Choroid plexus epithelial cell (primary cell): ENCODE measurements around the gene MRPL41.

Experiments
- DNase-seq: peaks from one replicate; pipeline ENCODE4 v3.0.0-alpha.2; 2010; ENCODE audit warnings: low read depth
- H3K4me3 ChIP-seq: 2 replicates; pipeline ENCODE4 v1.5.1; 2011; ENCODE audit warnings: low read depth, mild to moderate bottlenecking, control low read depth, low read length, moderate library complexity
- CTCF ChIP-seq: conservative IDR thresholded peaks from 2 replicates; pipeline ENCODE4 v1.5.1; 2011; ENCODE audit warnings: low read depth, mild to moderate bottlenecking, control low read depth, inconsistent platforms, low read length, moderate library complexity

Gene MRPL41

GRCh38 chr9:137582286-137582860 is 30.7 kb downstream of the MRPL41 start:
- DNase-seq = no peak
- no peak overlapping the region for H3K4me3 ChIP-seq
- TF ChIP-seq CTCF = peak; percentile 45

- TF ChIP-seq CTCF = no peak
- no peak overlapping the region for H3K4me3 ChIP-seq
- no peak for DNase-seq
Observed at GRCh38 chr9:137583347-137583746, 31.7 kb downstream of the MRPL41 start.

- no peak overlapping the region for H3K4me3 ChIP-seq
- DNase-seq = no peak
- no peak for TF ChIP-seq CTCF
Observed at GRCh38 chr9:137583957-137584356, 32.3 kb downstream of the MRPL41 start.

- no peak for TF ChIP-seq CTCF
- H3K4me3 ChIP-seq = no peak overlapping the region
- DNase-seq = no peak
Observed at GRCh38 chr9:137586854-137587253, 35.2 kb downstream of the MRPL41 start.

- no peak for DNase-seq
- no peak for TF ChIP-seq CTCF
- no peak overlapping the region for H3K4me3 ChIP-seq
Observed at GRCh38 chr9:137588311-137588710, 36.6 kb downstream of the MRPL41 start.

GRCh38 chr9:137588891-137589290 is 37.2 kb downstream of the MRPL41 start:
- no peak for TF ChIP-seq CTCF
- DNase-seq = no peak
- peak overlapping the region; percentile 71 for H3K4me3 ChIP-seq

GRCh38 chr9:137589441-137590122 is 37.9 kb downstream of the MRPL41 start:
- DNase-seq = peak; percentile 26
- H3K4me3 ChIP-seq = peak overlapping the region; percentile 71
- no peak for TF ChIP-seq CTCF
